T-helper 9 cell (primary cell): ENCODE measurements around the gene TGFBR3.

Experiments used
- DNase-seq: peaks from one replicate; pipeline ENCODE4 v3.0.0-alpha.2; 2020
- total RNA-seq, 2 donors: gene quantifications; one replicate each; lab custom pipeline; 2026; lab: John Stamatoyannopoulos, UW

The TGFBR3 gene
- 97.4 to 107 reads per million in 2 donors for total RNA-seq

DNA sequence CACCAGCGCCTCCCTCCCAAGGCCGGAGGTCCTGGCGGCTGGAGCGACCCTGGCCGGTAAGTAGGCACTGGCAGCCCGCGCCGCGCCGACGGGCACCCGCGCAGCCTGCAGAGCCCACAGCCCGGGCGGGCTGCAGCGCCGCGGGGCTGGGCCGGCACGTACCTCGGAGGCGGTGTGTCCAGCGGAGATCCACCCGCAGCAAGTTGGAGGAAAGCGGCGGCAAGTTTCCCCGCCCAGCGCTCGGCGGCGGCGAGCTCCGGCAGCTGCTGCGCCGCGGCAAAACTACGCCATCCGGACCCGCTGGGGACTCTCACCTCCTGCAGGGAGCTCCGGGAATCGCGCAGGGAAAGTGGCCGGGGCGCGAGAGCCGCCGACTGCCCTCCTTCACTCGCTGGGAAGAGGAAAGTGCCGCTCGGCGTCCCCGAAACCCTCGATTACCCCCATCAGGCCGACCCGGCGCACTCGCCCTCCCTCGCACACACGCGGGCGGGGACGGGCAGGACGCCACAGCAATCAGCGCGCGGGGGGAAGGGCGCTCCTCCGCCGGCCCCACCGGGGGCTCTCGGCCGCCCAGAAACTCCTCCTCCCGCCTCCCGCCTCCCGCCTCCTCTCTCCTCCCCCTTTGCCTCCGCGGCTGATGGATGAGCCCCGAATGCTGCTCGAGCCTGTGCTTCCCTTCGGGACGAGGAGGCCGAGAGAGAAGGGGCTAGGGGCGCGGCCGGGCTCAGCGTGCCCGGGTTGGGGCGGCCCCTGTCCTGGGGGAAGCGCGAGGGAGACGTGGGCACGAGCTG lies at the start of gene TGFBR3:
TSS of gene TGFBR3 (minus strand) at position 436 of the 791 bp plus-strand sequence. CDS start 24,620 bp downstream, outside the sequence.
- DNase-seq = peak; percentile 70

DNA sequence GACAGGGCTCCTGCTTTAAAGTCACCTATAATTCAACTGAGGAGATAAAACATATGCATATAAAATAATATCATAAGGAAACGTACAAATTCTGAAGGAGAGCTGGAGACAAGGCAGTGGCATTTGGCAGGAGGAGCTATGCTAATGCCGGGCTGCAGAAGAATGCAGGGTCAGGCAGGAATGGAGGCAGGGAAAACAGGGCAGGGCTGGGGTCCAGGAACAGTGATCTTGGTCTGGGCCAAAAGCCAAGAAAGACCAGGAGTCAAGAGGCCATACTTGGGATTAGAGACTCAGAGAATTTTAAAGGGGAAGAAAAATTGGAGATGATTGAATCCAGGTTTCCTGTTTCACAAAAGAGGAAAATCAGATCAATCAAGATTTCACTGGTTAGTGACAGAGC lies 43.3 kb upstream of the TGFBR3 start:
- DNase-seq = no peak

DNA sequence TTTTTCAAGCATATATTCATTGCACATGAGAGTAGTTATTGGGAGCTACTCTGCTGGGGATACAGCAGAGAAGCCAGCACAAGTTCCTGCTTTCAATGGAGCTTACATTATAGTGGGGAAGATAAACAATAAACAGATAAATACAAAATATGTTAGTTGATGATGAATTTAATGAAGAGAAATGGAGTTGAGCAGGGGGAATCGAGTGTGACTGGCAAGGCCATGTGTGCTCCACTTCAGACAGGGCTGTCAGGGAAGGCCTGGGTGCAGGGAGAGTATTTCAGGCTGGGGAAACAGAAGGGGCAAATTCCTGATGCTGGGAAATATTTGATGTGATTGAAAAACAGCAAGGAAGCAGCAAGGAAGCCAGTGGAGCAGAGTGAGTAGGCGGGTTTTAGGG lies 42.1 kb upstream of the TGFBR3 start:
- DNase-seq = no peak

GRCh38 chr1:91925644-91926435 lies 39.9 kb upstream of the TGFBR3 start:
- no peak for DNase-seq

DNA sequence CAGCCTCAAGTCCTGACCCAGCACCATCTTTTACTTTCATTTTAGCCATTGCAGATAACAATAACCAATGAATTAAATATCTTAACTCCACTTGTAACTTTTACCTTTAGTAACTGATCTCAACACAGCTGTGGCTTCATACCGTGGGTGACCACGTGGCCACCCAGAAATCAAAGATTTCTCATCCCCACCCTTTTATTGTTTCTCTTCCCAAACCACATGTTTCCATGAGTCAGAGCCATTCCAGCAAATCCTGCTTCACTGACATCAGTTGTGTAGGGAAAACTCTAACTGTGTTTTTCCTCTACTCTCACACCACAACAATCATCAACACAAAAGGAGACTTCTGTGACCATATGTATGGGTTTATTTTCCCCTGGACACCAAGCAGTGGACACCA lies 38.2 kb upstream of the TGFBR3 start:
- no peak for DNase-seq

DNA sequence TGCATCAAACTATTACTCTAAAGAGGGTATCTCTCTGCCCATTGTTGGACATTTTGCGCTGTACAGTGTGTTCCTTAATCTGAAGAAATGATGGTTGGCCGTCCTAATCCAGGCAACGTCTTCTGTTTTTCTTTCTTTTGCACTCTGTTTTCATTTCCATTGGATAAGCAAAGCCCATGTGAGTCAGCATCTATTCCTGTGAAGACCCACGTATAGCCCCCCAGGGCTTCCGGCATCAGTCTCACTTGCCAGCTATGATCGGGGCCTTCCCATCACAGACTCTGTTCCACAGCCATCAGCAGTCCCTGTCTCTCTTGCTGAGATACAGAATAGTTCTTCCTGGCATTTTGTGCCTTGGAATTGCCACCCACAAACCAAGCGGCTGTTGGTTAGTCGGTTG lies 34.0 kb upstream of the TGFBR3 start:
- DNase-seq = no peak

DNA sequence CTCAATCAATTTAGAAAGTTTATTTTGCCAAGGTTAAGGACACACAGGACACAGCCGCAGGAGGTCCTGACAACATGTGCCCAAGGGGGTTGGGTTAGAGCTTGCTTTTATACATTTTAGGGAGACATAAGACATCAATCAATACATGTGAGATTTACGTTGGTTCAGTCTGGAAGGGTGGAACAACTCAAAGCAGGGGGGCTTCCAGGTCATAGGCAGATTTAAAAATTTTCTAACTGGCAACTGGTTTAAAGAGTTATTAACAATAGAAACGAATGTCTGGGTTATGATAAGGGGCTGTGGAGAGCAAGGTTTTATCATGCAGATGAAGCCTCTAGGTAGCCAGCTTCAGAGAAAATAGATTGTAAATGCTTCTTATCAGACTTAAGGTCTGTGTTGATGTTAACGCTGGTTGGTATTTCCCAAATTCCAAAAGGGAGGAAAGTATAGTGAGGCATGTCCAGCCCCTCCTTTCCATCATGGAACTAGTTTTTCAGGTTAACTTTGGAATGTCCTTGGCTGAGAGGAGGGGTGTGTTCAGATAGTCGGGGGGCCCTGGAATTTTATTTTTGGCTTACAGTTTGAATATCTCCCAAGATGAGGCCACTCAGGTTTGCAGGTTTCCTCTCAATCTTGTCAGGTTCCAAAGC lies 31.0 kb upstream of the TGFBR3 start:
- DNase-seq = no peak

DNA sequence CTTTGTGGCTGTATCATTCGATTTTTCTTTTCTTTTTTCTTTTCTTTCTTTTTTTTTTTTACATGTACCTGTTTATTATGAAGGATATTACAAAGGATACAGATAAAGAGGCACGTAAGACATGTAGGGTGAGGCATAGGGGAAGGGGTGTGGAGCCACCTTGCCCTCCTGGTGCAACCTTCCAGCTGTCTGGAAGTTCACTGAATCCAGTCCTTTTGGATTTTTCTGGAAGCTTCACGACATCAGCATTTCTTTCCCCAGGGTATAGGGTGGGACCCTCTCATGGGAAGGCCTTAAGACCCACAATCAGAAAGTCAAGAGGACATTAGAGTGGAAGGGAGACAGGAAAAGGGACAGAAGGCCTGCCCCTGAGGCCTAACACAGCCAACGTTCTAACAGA lies 30.1 kb upstream of the TGFBR3 start:
- no peak for DNase-seq

GRCh38 chr1:91913018-91913417 lies 27.1 kb upstream of the TGFBR3 start:
- no peak for DNase-seq

GRCh38 chr1:91912266-91912665 lies 26.3 kb upstream of the TGFBR3 start:
- no peak for DNase-seq

DNA sequence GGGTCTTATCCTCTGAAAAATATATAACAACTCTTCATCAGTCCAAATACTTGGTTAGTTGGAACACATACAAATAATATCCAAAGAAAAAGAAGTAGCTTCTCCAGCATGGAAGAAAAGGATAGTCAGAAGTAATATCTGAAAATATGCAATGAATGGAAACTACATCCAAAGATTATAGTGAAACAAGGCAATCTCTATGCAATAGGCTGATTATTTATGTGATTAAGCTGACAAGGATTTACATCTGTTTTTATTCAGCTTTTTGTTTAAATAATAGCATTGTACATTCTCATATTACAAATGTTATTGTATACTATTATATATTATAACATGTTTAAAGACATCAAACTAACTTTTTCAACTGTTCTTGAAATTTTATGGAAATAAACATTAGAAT lies 15.3 kb upstream of the TGFBR3 start:
- no peak for DNase-seq

- DNase-seq = no peak
Measured at GRCh38 chr1:91900562-91900961, 14.6 kb upstream of the TGFBR3 start.

DNA sequence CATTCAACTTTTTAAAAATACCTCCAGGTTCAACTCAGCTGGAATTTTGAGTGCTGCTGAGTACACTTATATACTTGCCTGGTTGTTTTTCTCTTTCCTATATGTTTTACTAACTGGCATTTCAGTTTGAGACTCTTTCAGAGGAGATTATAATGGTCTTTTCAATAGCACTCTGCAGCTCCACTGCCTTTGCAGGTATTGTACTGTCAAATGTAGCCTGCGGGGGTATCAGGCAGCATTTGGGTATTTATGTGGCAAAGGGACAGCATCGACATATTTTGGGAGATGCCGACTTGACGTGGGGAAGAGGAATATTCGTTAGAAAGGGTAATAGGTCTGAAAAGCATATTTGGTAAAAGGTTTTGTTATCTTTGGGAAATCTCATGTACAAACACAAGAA lies 11.1 kb upstream of the TGFBR3 start:
- no peak for DNase-seq

GRCh38 chr1:91895832-91896556 lies 10.0 kb upstream of the TGFBR3 start:
- no peak for DNase-seq

DNA sequence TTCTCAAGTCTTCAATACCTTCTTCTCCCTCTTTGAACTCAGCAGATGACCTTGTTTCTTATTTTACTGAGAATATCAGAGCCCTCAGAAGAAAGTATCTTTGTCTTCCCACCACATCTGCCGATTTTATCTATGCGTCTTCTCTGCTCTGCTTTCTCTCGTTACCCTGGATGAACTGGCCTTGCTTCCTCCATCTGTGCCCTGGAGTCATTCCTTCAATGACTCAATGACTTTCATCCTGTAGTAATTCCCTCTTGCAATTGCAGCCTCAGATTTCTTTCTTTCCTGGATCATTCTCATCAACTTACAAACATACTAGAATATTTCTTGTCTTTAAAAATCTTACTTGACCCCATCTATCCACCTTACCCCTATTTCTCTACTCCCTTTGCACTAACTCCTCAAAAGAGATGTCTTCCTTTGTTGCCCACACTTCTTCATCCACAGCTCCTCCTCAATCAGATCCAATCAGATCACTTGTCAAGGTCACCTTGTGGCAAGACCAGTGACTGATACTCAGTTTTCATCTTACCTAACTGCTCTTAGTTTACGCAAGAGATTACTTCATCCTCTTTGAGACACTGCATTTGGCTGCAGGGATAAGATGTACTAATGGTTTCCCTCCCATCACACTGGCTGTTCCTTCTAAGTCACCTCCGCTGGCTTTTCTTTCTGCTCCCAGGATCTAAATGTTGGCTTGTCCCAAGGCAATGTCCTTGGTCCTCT lies 8.2 kb upstream of the TGFBR3 start:
- no peak for DNase-seq

- DNase-seq = no peak
Measured at GRCh38 chr1:91891969-91892368, 6.0 kb upstream of the TGFBR3 start.

GRCh38 chr1:91891454-91891853 lies 5.5 kb upstream of the TGFBR3 start:
- no peak for DNase-seq

DNA sequence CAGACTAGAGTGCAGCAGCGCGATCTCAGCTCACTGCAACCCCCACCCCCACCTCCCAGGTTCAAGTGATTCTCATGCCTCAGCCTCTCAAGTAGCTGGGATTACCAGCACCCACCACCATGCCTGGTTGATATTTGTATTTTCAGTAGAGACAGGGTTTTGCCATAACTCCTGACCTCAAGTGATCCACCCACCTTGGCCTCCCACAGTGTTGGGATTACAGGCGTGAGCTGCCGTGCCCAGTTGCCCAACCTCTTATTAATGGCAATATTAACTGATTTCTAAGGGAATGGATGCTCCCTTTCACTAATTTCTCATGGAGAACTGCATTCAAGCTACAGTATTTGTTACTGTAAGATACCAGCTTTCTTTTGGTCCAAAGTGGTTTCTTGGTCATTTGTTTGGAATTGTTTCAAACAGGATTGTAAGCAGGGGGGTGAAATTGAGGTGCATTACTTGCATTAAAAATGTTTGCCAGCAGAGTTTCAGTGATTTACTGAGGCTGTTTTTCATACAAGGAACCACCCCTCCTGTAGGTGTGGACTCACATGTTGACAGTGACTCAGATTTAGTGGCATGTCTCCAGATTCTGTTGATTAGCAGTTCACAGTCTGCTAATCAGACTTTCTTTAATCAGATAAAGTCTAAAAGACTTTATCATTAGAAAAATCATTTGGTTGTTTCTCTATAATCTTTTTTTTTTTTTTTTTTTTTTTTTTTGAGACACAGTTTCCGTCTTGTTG lies 3.9 kb upstream of the TGFBR3 start:
- DNase-seq = no peak

DNA sequence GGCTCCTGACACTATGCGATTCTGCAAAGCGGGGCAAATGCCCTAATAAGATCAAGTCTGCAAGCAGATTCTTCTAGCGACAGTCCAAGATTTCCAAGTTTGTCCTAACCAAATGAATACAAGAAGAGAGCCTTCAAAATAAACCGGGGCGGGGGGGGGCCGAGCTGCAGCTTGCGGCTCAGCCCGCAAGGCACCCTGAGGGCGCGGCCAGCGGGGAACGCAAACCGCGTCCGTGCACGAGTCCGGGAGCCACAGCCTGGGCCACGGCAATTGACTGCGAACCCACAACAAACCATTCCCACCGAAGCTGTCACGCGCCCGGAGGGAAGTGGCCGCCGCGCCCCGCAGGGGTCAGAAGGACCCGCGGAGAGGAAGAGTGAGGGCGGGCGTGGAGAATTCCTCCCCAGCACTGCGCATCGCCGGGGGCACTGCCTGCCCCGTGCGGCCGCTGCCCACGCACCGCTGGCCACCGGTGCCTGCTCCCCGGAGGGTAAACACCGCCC lies 687 bp downstream of the TGFBR3 start:
- peak; percentile 8 for DNase-seq

- DNase-seq = peak; percentile 13
Measured at GRCh38 chr1:91884459-91885212, 1.3 kb downstream of the TGFBR3 start.
